Activated T-helper 1 cell treated with Interleukin-2 at 50 U/mL for 16 hours (primary cell): ENCODE results near the gene EVI5.
"Not testable (repeated sequence)": the region's sequence is repeated elsewhere in the genome, so short reads cannot be mapped to it uniquely, and the experiment has no call there.

Source experiments
- DNase-seq: peaks from one replicate; pipeline ENCODE4 v3.0.0-alpha.2; 2020; ENCODE audit warnings: low read depth

EVI5 gene

DNA sequence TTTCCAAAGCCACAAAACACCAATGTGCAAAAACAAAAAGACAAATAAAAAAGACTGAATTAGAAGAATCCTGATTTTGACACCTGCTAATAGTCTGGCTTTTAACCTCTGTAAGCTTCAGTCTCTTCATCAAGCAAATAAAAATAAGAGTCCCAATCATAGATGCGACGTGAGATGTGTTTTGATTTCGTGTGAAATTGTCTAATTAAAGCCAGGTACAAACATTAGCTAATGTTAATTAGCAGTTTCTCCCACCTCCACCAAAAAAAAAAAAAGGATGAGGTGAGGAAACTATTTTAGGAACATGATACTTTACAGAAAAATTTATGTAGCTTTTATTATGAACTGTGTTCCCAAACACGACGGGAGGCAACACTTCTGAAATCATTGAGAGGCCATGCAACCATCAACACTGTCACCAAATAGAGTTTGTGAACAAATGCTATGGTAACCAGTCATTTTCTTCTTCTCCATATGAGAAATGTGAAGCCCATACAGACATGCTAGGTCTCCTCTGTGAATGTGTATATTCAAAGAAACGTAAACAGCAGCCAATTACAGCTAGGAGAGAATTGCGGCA is 6.7 kb upstream of the EVI5 start:
- no peak for DNase-seq

GRCh38 chr1:92790867-92791266 is 6.0 kb upstream of the EVI5 start:
- no peak for DNase-seq

DNA sequence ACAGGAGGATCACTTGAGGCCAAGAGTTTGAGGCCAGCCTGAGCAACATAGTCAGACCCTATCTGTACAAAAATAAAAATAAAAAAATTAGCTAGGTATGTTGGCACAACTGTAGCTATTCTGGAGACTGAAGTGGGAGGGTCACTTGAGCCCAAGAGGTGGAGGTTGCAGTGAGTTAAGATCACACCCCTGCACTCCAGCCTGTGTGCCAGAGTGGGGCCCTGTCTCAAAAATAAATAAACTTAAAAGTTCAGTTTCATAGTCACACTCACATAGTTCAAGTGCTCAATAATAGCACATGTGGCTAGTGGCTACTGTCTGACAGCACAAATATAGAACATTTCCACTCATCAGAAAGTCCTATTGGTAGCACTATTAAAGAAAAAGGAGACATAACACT is 5.2 kb upstream of the EVI5 start:
- no peak for DNase-seq

DNA sequence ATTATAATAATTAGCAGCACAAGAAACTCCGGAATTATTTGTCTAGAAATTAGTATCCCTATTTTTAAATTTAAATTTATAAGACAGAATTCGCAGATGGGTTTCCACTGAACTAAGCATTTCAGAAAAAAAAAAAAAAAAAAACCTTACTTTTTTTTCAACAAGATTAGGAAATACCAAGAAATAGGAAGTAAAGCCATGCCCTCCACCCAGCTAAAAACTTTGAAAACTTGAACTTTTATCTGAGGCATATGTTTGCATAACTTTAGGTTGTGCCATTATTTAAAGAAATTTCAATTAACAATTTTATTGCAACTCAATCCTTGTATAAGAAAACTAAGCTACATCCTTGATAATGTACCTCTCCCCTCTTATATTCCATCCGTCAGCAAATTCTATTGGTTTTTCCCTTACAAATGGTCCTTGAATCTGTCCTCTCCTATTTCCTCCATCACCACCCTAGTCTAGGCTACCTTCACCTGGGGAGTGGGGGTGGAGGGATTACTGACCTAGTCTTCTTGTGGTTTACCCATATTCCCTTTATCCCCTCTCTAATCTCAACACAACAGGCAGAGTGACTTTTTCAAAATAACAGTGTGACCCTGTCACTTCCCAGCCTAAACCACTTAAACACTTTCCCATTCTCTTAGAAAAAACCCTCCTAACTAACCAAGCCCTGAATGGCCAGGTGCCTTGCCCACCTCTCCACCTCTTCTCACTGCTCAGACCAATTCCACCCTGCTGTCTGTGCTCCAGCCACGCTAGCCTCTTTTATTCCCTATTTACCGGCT is 1.4 kb upstream of the EVI5 start:
- DNase-seq: no peak

DNA sequence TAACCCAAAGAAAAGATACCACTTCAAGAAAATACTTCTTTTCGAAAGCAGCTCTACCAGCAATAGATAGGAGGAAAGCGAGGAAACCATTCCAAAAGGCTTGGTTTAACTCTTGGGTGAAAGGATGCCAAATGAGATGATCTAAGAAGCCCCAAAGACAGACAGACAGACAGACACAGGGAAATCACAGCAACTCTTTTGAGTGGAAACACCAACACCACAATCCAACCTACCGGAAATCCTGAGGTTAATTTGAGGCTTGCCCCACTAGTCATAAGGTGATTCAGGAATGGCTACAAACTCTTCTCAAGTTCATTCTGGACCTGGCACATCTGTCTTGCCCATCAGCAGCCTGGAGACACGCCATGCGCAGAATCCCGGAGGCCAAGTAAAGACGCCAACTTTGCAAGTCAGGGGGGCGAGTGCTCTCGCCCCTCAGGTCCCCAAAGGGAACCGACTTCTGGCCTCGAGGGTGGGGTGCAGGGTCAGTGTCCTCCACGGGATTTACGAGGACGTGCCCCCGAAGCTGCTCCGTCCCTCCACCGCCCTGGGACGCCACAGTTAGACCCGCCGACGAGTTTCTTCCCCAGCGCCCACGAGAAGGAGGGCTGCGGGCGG is 778 bp downstream of the EVI5 start:
- DNase-seq: no peak

- not testable (repeated sequence) for DNase-seq
Observed at GRCh38 chr1:92783550-92783949, 1.4 kb downstream of the EVI5 start.

DNA sequence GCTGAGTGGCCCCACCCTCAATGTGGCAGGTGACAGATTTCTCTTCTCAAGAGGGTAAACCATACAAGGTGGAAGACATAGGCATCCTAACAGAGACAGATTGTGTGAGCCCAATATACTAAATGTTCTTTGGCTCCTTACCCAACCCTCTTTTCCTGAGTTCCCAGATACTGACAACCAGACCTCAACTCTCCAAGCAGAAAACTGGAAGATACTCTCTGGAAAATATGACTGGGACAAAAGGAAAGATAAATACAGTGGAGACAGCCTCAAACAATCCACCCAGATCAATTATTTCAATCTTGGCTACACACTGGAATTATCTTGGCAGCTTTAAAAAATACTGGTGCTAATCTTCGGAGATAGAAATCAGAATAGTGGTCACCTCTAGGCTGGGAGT is 6.5 kb downstream of the EVI5 start:
- DNase-seq: no peak

- DNase-seq: no peak
Observed at GRCh38 chr1:92774407-92774806, 10.5 kb downstream of the EVI5 start.

DNA sequence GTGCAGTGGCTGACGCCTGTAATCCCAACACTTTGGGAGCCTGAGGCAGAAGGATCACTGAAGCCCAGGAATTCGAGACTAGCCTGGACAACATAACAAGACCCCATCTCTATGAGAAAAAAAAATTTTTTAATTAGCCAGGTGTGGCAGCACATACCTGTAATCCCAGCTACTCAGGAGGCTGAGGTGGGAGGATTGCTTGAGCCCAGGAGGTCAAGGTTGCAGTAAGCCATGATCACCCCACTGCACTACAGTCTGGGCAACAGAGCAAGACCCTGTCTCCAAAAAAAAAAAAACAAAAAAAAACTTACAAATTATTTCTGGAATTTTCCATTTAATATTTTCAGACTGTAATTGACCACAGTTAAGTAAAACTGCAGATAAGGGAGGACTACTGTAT is 11.2 kb downstream of the EVI5 start:
- not testable (repeated sequence) for DNase-seq

GRCh38 chr1:92769856-92770255 is 15.1 kb downstream of the EVI5 start:
- DNase-seq: no peak

GRCh38 chr1:92768915-92769314 is 16.0 kb downstream of the EVI5 start:
- no peak for DNase-seq

DNA sequence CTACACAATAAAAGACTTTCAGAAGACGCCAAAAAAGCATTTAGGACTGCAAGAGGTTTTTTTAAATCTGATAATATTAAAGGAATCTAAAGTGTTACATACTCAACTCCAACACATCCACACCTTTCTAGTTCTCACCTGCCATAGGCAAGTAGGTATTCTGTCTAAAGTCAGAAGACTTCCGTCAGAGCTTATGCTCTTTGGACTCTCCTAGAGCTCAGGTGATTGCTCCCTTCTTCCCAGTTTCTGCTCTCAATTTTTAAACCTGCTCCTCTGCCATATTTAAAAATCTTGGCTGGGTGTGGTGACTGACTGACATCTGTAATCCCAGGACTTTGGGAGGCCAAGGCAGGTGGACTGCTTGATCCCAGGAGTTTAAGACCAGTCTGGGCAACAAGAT is 16.6 kb downstream of the EVI5 start:
- no peak for DNase-seq

DNA sequence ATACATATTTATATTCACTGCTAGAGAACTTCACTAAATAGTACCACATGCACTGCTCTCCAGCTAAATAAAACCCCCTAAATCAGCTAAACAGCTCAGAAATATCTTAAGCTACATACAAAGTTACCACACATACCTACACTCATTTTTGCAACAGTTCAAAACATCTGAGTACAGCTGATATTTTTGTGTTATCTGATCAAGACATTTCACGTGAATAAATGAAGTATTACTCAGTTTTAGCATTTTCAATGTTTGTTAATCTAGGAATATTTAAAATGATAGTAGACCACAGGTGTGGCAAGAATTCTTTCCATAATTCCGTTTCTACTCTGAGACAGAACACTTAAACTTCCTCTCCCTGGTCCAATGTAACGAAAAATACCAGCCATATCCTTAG is 20.8 kb downstream of the EVI5 start:
- no peak for DNase-seq

GRCh38 chr1:92762355-92762754 is 22.6 kb downstream of the EVI5 start:
- no peak for DNase-seq

DNA sequence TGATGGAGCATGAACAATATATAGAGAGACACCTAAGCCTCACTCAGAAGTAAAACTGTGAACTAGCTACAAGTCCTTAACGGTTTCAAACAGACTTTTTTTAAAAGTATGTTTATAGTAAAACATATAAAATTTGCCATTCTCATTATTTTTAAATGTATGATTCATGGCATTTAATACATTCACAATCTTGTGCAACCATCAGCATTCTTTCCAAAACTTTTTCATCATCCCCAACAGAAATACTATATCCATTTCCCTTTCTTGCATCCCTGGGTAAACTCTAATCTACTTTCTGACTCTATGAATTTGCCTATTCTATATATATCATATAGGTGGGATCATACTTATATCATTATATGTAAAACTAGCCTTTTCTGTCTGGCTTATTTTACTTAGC is 25.5 kb downstream of the EVI5 start:
- no peak for DNase-seq

- DNase-seq: no peak
Observed at GRCh38 chr1:92756537-92756936, 28.4 kb downstream of the EVI5 start.

DNA sequence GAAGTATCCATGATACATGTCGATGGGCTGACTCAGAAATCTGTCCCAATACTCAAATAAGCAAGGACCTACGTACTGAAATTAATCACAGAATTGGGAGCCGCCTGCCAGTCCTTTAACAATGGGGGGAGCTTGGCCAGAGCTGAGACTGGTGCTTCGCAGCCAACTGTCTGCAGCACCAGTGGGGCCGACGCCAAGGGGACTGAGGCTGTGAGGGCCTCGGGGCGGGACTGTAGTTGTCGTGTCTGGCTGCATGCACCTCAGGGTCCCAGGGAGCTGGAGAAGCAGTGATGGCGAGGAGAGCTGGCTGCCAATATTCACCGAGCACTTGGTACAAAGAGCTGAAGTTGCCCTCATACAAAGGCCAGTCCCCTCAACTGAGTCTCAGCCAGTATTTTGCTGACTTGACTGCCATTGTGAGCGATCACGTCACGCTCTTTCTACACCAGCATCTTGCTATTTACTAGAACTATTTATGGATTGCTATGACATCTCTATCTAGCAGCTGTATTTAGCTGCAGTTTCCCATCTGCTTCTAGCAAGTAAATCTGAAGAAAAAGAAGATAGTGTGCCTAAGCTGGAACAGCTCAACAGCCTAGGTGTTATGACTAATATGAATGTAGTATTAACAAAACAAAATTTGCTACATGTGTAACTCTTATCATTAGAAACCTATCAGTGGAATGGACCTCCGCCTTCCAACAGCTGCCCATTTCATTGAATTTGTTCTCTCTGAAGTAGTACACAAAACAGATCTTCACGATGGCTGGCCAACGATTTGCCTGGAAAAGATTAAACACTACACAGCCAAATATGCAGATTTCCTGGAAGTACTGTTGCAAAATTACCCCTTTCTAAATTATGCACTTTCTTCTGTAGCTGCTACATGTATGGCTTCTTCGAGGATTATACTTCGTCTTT is 29.1 kb downstream of the EVI5 start:
- no peak for DNase-seq

- DNase-seq: no peak
Observed at GRCh38 chr1:92754719-92755050, 30.2 kb downstream of the EVI5 start.

DNA sequence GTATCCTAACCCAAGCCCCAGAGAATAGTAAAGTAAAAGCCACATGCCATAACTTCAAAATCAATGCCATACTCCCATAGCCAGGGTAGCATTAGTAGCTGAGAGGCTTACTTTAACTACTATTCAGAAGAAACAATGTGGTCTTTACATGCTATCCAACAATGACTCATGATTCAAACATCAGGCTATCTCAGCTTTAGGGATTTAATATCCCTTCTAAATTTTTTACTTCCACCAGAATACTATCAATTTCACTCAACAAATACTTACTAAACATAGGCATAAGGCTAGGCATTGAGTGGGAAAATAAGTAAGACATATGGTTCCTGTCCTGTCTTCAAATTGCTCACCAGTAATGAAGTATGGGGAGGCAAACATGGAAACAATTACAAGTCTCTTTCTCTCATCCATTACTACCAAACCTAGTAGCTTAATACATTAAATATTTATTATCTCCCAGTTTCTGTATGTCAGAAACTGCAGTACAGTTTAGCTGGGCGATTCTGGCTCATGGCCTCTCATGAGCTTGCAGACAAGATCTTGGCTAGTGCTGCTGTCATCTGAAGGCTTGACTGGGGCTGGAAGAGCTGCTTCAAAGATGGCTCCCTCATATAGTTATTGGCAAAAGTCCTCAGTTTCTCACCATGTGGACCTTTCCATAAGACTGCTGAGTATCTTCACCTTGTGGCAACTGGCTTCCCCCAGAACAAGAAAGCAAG is 30.7 kb downstream of the EVI5 start:
- no peak for DNase-seq

DNA sequence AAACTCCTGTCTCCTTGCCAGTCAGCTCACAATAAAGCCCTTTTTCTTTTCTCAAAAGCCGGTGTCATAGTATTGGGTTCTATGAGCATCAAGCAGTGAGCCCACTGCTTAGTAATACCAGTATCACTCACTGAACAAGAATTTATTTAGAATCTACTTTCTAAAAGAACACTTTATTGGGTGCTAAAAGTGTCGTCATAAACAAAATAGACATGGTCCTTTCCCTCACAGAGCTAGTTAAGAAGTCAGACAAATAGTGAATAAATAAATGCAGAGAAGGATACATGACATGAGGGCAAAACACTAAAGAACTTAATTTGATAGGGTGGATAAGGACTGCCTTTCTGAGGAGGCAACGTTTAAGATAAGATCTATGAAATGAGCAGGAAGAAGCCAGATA is 32.2 kb downstream of the EVI5 start:
- DNase-seq: no peak

GRCh38 chr1:92749024-92749634 is 35.8 kb downstream of the EVI5 start:
- DNase-seq: no peak

- DNase-seq: no peak
Observed at GRCh38 chr1:92748138-92748537, 36.8 kb downstream of the EVI5 start.
